ENCODE data around the gene CRLF2.

The CRLF2 gene

DNA sequence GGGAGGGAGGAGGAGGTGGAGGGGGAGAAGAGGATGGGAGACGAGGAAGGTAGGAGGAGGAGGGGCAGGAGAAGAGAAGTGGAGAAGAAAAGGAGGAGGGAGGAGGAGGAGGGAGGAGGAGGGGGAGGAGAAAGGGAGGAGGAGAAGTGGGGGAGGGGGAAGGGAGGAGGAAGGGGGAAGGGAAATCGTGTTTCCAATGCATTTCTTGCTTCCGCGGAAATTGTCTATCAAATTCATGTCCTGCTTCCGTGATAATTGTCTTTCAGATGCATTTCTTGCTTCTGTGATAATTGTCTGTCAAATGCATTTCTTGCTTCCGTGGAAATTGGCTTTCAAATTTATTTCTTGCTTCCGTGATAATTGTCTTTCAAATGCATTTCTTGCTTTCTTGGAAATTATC lies 43.3 kb downstream of the CRLF2 start:
- no peaks in the 10 kb centered on the region for H3K36me3 ChIP-seq
- no peak for TF ChIP-seq CTCF (IDR thresholded peaks at IDR 0.05; ENCODE audit: low read depth, low read length)
- no peak for DNase-seq
- H3K9me3 ChIP-seq: no peaks in the 10 kb centered on the region
- H3K27me3 ChIP-seq: no peaks in the 10 kb centered on the region
- no peaks in the 10 kb centered on the region for H3K4me1 ChIP-seq
- no peak overlapping the region for H3K4me3 ChIP-seq (ENCODE audit: low read depth, low read length)

DNA sequence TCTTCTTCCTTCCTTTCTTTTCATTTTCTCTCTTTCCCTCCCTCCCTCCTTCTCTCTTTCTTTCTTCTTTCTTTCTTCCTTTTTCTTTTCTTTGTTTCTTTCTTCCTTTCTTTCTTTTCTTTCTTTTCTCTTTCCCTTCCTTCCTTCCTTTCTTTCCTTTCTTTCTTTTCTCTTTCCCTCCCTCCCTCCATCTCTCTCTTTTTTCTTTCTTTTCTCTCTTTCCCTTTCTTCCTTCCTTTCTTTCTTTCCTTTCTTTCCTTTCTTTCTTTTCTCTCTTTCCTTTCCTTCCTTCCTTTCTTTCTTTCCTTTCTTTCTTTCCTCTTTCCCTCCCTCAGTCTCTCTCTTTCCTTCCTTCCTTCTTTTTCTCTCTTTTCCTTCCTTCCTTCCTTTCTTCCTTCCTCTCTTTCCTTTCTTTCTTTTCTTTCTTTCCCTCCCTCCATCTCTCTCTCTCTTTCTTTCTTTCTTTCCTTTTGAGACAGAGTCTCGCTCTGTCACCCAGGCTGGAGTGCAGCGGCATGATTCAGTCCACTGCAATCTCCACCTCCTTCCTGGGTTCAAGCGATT lies 44.4 kb downstream of the CRLF2 start:
- Histone ChIP-seq H3K36me3 (no peaks in the 10 kb centered on the region), H3K4me1 (no peaks in the 10 kb centered on the region), H3K9me3 (no peaks in the 10 kb centered on the region), H3K27me3 (no peaks in the 10 kb centered on the region), H3K4me3 (ENCODE audit: low read depth, low read length) (no peak overlapping the region)
- DNase-seq: no peak
- no peak for TF ChIP-seq CTCF (IDR thresholded peaks at IDR 0.05; ENCODE audit: low read depth, low read length)

DNA sequence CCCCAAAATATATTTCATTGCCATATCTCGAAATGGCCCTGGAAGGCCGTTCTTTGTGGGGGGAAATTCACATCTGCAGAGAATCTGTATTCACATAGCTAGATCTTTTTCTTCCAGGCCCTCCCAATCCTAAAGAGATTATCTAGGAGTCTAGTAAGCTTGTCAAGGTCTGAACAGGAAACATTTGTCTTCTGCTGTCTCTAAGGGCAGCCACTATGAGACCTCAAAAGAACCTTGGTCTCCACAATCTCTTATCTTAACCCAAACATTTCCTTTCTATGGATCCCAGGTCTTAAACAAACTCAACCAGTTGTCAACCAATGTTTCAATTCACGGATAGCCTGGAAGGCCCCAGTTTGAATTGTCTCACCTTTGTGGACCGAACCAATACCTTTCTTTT lies 45.0 kb downstream of the CRLF2 start:
- no peak for TF ChIP-seq CTCF (IDR thresholded peaks at IDR 0.05; ENCODE audit: low read depth, low read length)
- DNase-seq: no peak

GRCh38 chrX:1165535-1166196 lies 46.8 kb downstream of the CRLF2 start:
- no peak for TF ChIP-seq CTCF (IDR thresholded peaks at IDR 0.05; ENCODE audit: low read depth, low read length)
- no peak for DNase-seq

More for the DNA sequence above, 45.0 kb downstream of the CRLF2 start:
- no peaks in the 10 kb centered on the region for H3K4me1 ChIP-seq
- no peaks in the 10 kb centered on the region for H3K36me3 ChIP-seq
- no peaks in the 10 kb centered on the region for H3K27me3 ChIP-seq
- H3K4me3 ChIP-seq (ENCODE audit: low read depth, low read length): no peak overlapping the region
- no peaks in the 10 kb centered on the region for H3K9me3 ChIP-seq

DNA sequence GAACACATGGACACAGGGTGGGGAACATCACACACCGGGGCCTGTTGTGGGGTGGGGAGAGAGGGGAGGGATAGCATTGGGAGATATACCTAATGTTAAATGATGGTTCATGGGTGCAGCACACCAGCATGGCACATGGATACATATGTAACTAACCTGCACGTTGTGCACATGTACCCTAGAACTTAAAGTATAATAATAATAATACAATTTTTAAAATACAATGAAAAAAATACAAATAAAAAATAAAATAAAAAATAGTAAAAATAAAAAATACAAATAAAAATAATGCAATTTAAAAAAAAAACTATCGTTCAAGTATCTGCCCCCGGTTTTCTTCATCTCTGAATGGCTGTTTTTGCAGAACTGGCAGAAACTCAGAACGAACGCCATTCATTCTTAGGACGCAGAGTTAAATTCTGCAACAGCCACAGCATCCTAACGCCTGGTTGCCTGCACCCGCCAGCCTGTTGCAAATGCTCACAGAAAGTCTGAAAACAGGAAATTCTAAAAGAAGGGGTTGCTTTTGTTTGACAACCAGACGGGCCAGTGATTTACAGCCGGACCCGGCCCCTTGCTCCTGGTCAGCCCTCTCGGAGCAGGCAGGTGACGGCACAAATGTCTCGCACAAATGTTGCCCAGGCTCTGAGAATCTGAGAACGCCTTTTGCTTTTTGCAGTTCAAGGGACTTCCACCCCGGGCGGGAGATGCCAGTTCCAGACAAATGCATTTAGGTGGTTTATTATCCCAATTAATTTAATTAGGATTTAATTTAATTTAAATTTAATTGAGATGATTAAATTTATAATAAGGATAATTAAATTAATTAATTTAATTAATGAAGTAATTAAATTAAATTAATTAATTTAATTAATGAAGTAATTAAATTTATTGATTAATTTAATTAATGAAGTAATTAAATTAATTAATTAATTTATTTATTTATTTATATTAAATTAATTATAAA lies 47.8 kb downstream of the CRLF2 start:
- no peak overlapping the region for H3K4me3 ChIP-seq (ENCODE audit: low read depth, low read length)
- no peaks in the 10 kb centered on the region for H3K27me3 ChIP-seq
- TF ChIP-seq CTCF (IDR thresholded peaks at IDR 0.05; ENCODE audit: low read depth, low read length): no peak
- no peaks in the 10 kb centered on the region for H3K4me1 ChIP-seq
- H3K9me3 ChIP-seq: no peaks in the 10 kb centered on the region
- no peaks in the 10 kb centered on the region for H3K36me3 ChIP-seq
- no peak for DNase-seq

More at GRCh38 chrX:1165535-1166196, 46.8 kb downstream of the CRLF2 start:
- Histone ChIP-seq H3K27me3 (no peaks in the 10 kb centered on the region), H3K4me1 (no peaks in the 10 kb centered on the region), H3K36me3 (no peaks in the 10 kb centered on the region), H3K4me3 (ENCODE audit: low read depth, low read length) (no peak overlapping the region), H3K9me3 (no peaks in the 10 kb centered on the region)
